Activated CD8-positive, alpha-beta T cell treated with anti-CD3 and anti-CD28 coated beads, Interleukin-2, amount 10 ng/mL, durations not matched to agents 7 days and 5 days (primary cell): ENCODE measurements around the gene KCNIP3. TPM values are rescaled to one million over a fixed set of nuclear protein-coding genes. Genes with fewer than 3 reads are reported as not detected.
A peak's percentile ranks its signal among the peaks of the same experiment; 100 is the strongest.
"Not testable (repeated sequence)": the region's sequence is repeated elsewhere in the genome, so short reads cannot be mapped to it uniquely, and the experiment has no call there.

Experiments used
- ATAC-seq: fragments of 150-1000 bp; cut with Tn5 transposase; one replicate; pipeline ENCODE4 v1.10.0; 2021; ENCODE audit warnings: moderate library complexity
- CTCF ChIA-PET: fragments of 350-600 bp; sonication (Branson Sonifier 250); formaldehyde crosslinking; loops from one replicate; lab custom pipeline; 2021; ENCODE audit warnings: antibody characterized with exemption; lab: Charles Lee
- POLR2A ChIA-PET: fragments of 350-600 bp; sonication (Branson Sonifier 250); formaldehyde crosslinking; loops from one replicate; lab custom pipeline; 2021; ENCODE audit warnings: antibody characterized with exemption; lab: Charles Lee
- DNase-seq: peaks from one replicate; pipeline ENCODE4 v3.0.0-alpha.2; 2020
- H3K27ac Mint-ChIP-seq: one replicate; pipeline ENCODE4 v1.8.0; 2021; ENCODE audit warnings: mild to moderate bottlenecking, mixed read lengths
- H3K27me3 Mint-ChIP-seq: one replicate; pipeline ENCODE4 v1.8.0; 2021; ENCODE audit warnings: low read depth, mixed read lengths
- H3K36me3 Mint-ChIP-seq: one replicate; pipeline ENCODE4 v1.8.0; 2021; ENCODE audit warnings: low read depth, mixed read lengths
- H3K4me1 Mint-ChIP-seq: one replicate; pipeline ENCODE4 v1.8.0; 2021; ENCODE audit warnings: low read depth, mixed read lengths
- H3K4me3 Mint-ChIP-seq: one replicate; pipeline ENCODE4 v1.8.0; 2021; ENCODE audit warnings: mild to moderate bottlenecking, mixed read lengths
- H3K9me3 Mint-ChIP-seq: one replicate; pipeline ENCODE4 v1.8.0; 2022; ENCODE audit warnings: mixed read lengths; ENCODE audit not compliant: insufficient read depth
- total RNA-seq, 2 experiments: library from RNA; stranded (reverse); gene quantifications; one replicate each; pipeline ENCODE4 v1.2.3, GENCODE V29; 2021

The KCNIP3 gene
- total RNA-seq, 2 experiments from 2014 or later = not detected

DNA sequence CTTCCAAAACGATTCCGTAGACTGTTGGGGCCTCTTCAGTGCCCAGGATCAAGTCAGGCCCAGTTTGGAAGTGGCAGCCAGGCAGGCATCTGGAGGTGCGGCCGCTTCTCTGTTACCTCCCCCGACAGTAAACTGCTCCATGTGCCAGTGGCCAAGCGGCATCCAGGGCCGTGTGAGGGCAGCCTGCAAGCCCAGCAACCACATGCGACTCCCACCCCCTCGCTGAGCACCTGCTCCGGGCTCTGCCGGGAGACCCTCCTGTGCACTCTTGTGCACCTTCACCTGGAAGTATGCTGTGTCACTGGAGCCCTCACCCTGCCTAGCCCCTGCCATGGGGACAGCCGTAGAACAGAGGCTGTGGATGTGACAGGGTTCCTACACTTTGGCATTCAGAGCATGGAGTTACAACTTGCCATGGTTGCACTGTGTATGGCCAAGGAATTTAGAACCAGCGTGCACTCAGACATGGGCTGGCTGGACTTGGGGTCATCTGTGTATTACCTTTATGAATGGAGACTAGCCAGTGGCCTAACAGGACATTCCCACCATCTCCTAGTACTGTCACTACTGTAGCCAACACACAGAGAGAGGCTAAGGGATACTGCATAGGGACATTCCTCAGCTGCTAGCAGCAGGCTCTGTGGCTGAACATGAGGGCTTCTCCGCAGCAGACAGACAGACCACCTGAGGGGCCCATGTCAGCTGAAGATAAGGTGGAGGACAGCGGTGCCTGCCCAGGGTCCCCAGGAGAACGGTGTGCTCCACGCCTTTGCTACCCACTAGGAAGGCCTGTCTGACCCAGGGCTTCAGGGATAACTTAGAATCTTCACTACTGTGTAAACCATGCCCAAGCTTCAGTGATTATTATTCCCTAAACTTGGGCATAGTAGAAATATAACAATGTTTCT is 80.3 kb downstream of the KCNIP3 start:
- POLR2A ChIA-PET = no interaction called here
- H3K4me3 Mint-ChIP-seq = no peak overlapping the region
- peaks cover 1% of the 10 kb centered on the region for H3K27me3 Mint-ChIP-seq
- no peak for DNase-seq
- H3K9me3 Mint-ChIP-seq = no peaks in the 10 kb centered on the region
- no peak overlapping the region for H3K27ac Mint-ChIP-seq
- CTCF ChIA-PET = no interaction called here
- no peaks in the 10 kb centered on the region for H3K36me3 Mint-ChIP-seq
- no peak for ATAC-seq
- H3K4me1 Mint-ChIP-seq = peaks cover 7% of the 10 kb centered on the region

GRCh38 chr2:95378281-95378680 is 81.1 kb downstream of the KCNIP3 start:
- H3K4me1 Mint-ChIP-seq, ATAC-seq, H3K27ac Mint-ChIP-seq, H3K9me3 Mint-ChIP-seq, DNase-seq, H3K27me3 Mint-ChIP-seq, CTCF ChIA-PET, H3K36me3 Mint-ChIP-seq, H3K4me3 Mint-ChIP-seq: not testable (repeated sequence)
- POLR2A ChIA-PET = interaction anchor here (0.6 kb wide), 1 partner anchor 457 kb away, joined by 3 read pairs; no protein-coding TSS in a partner anchor

DNA sequence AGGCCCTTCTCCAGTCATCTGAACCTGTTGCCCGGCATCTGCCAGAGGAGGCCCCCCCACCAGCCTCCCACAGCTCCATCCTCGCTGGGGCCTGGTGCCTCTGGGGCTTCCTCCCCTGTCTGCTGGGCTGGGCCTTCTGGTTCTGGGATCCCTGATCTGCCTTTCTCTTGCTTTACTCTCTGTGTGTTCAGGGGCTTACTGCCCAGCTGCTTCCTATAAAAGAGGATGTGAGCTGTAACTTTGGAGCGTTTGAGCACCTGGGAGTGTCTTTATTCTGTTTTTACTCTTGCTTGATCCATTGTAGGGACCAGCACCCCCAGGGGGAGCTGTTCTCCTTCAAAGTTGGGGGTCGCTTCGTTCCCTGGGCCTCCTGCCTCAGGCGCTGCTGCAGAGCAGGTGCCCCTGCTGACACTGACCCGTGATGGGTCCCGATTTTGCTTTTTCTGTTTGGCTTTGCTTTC is 82.3 kb downstream of the KCNIP3 start:
- DNase-seq (no peak), ATAC-seq (peak; percentile 38)
- Mint-ChIP-seq H3K4me3 (no peak overlapping the region), H3K27me3 (no peaks in the 10 kb centered on the region), H3K9me3 (no peaks in the 10 kb centered on the region), H3K27ac (no peak overlapping the region), H3K36me3 (no peaks in the 10 kb centered on the region), H3K4me1 (peaks cover 7% of the 10 kb centered on the region)
- ChIA-PET POLR2A (no interaction called here), CTCF (interaction anchor here (1.6 to 1.8 kb wide), 2 partner anchors 10 to 24 kb away, joined by 3 to 11 read pairs; partner anchors contain the start of gene FAHD2A)

DNA sequence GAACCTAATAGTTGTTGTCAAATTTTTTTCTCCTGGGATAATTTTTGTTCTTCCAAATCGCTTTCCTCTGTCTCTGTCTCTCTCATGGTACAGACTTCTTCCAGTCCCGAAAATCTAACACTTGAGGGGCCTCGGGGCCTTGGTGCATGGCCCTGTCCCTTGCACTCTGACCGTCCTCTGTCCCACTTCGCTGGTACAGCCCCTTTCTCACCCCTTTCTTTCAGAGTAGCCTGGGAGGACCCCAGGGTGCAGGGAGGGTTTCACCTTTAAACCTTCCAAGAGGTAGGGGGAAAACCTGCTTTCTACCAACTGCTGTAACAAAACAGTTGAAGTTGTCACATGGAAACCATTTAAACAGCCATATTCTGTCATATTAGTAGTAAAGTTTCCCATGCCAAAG is 83.1 kb downstream of the KCNIP3 start:
- CTCF ChIA-PET = interaction anchor here (1.6 to 1.8 kb wide), 2 partner anchors 9 to 23 kb away, joined by 3 to 11 read pairs; partner anchors contain the start of gene FAHD2A
- Mint-ChIP-seq H3K4me3 (no peak overlapping the region), H3K27ac (no peak overlapping the region), H3K9me3 (no peaks in the 10 kb centered on the region), H3K4me1 (peaks cover under 1% of the 10 kb centered on the region), H3K36me3 (no peaks in the 10 kb centered on the region), H3K27me3 (no peaks in the 10 kb centered on the region)
- DNase-seq (no peak), ATAC-seq (no peak)
- POLR2A ChIA-PET = no interaction called here

DNA sequence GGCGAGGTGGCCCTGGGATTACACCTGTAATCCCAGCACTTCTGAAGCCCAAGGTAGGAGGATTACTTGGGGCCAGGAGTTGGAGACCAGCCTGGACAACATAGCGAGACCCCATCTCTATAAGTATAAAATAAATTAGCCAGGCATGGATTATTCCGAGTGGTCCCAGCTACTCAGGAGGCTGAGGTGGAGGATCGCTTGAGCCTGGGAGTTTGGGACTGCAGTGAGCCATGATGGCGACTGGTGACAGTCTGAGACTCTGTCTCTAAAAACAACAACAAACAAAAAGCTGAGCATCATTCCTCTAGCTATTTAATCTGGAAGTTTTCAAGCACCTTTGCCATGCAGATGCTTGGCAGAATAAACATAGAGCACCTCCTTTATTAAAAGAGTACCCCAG is 83.6 kb downstream of the KCNIP3 start:
- no peaks in the 10 kb centered on the region for H3K36me3 Mint-ChIP-seq
- no peaks in the 10 kb centered on the region for H3K27me3 Mint-ChIP-seq
- no peaks in the 10 kb centered on the region for H3K4me1 Mint-ChIP-seq
- H3K4me3 Mint-ChIP-seq = no peak overlapping the region
- H3K9me3 Mint-ChIP-seq = no peaks in the 10 kb centered on the region
- ChIA-PET POLR2A (no interaction called here), CTCF (no interaction called here)
- ATAC-seq (no peak), DNase-seq (no peak)
- no peak overlapping the region for H3K27ac Mint-ChIP-seq

- Mint-ChIP-seq H3K4me1 (no peaks in the 10 kb centered on the region), H3K4me3 (no peak overlapping the region), H3K9me3 (no peaks in the 10 kb centered on the region), H3K36me3 (no peaks in the 10 kb centered on the region), H3K27ac (no peak overlapping the region), H3K27me3 (no peaks in the 10 kb centered on the region)
- POLR2A ChIA-PET = no interaction called here
- CTCF ChIA-PET = no interaction called here
- ATAC-seq (no peak), DNase-seq (no peak)
These were observed 84.4 kb downstream of the KCNIP3 start for GRCh38 chr2:95381212-95382191.

DNA sequence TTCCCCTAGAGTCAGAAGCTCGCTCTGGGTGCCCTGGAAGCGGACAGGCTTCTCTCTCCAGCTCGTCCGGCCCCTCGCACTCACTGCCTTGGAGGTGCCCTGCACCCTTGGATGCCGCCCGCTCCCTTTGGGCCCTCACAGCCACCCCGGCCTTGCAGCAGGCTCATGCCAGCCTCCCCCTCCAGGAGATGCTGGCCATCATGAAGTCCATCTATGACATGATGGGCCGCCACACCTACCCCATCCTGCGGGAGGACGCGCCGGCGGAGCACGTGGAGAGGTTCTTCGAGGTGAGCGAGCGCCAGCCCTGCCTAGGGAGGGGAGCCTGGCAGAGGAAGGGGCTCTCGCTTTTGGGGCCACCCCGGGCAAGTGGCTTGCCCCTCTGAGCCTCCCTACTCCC is 85.0 kb downstream of the KCNIP3 start:
- H3K4me3 Mint-ChIP-seq = no peak overlapping the region
- no peaks in the 10 kb centered on the region for H3K4me1 Mint-ChIP-seq
- H3K36me3 Mint-ChIP-seq = no peaks in the 10 kb centered on the region
- no peaks in the 10 kb centered on the region for H3K9me3 Mint-ChIP-seq
- DNase-seq (no peak), ATAC-seq (no peak)
- no peaks in the 10 kb centered on the region for H3K27me3 Mint-ChIP-seq
- ChIA-PET POLR2A (no interaction called here), CTCF (no interaction called here)
- no peak overlapping the region for H3K27ac Mint-ChIP-seq

DNA sequence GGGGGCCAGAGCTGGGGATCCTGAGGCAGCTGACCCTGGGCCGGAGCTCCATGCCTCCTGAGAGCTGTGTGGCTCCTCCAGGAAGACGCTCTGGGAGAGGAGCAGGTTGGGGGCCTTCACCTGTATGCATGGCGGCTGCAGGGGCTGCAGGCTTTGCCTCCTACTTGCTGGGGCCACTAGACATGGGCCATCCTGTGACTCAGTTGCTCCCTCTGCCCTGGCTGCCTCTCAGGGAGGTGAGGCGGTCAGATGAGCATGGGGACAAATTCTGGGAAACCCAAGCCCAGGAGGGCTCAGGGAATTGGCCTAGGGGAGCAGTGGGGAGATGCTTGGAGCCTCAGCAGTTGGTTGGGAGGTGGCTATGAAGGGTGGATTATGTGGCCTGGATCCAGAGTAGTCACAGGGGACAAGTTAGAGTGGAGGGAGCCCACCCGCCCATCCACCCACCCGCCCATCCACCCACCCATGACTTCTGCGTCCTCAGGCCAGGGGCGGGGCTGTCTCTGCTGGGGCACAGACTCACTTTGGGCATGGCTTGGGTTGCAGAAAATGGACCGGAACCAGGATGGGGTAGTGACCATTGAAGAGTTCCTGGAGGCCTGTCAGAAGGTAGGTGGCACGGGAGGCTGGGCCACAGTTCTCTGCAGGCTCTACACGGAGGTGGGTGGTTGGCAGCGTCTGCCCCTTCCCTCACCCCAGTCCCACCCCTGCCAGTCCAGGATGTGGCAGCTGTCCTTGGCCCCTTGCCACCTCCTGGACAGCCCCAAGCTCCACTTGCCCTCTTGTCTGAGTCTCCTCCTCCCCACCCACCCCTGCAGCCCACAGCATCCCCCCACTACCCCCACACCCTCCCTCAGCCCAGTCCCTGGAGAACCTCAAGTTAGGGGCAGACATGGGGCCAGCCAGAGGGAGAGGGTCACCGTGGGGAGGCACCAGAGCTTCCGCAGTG is 85.8 kb downstream of the KCNIP3 start:
- no peaks in the 10 kb centered on the region for H3K36me3 Mint-ChIP-seq
- H3K27ac Mint-ChIP-seq = no peak overlapping the region

GRCh38 chr2:95383635-95384027 is 86.5 kb downstream of the KCNIP3 start:
- ChIA-PET POLR2A (no interaction called here), CTCF (no interaction called here)
- no peaks in the 10 kb centered on the region for H3K9me3 Mint-ChIP-seq
- H3K4me1 Mint-ChIP-seq = no peaks in the 10 kb centered on the region
- H3K27ac Mint-ChIP-seq = no peak overlapping the region
- H3K27me3 Mint-ChIP-seq = no peaks in the 10 kb centered on the region
- DNase-seq = no peak
- no peaks in the 10 kb centered on the region for H3K36me3 Mint-ChIP-seq
- no peak for ATAC-seq
- no peak overlapping the region for H3K4me3 Mint-ChIP-seq

More for the DNA sequence above, 85.8 kb downstream of the KCNIP3 start:
- POLR2A ChIA-PET = no interaction called here
- Mint-ChIP-seq H3K9me3 (no peaks in the 10 kb centered on the region), H3K4me1 (no peaks in the 10 kb centered on the region), H3K27me3 (no peaks in the 10 kb centered on the region), H3K4me3 (no peak overlapping the region)
- CTCF ChIA-PET = no interaction called here
- DNase-seq (no peak), ATAC-seq (no peak)

DNA sequence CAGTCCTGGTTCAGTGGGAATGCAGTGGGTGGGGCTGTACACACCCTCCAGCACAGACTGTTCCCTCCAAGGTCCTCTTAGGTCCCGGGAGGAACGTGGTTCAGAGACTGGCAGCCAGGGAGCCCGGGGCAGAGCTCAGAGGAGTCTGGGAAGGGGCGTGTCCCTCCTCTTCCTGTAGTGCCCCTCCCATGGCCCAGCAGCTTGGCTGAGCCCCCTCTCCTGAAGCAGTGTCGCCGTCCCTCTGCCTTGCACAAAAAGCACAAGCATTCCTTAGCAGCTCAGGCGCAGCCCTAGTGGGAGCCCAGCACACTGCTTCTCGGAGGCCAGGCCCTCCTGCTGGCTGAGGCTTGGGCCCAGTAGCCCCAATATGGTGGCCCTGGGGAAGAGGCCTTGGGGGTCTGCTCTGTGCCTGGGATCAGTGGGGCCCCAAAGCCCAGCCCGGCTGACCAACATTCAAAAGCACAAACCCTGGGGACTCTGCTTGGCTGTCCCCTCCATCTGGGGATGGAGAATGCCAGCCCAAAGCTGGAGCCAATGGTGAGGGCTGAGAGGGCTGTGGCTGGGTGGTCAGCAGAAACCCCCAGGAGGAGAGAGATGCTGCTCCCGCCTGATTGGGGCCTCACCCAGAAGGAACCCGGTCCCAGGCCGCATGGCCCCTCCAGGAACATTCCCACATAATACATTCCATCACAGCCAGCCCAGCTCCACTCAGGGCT is 87.9 kb downstream of the KCNIP3 start:
- Mint-ChIP-seq H3K36me3 (no peaks in the 10 kb centered on the region), H3K9me3 (no peaks in the 10 kb centered on the region), H3K27me3 (no peaks in the 10 kb centered on the region), H3K27ac (no peak overlapping the region), H3K4me3 (no peak overlapping the region), H3K4me1 (no peaks in the 10 kb centered on the region)
- ChIA-PET POLR2A (interaction anchor here (0.6 kb wide), 1 partner anchor 33 kb away, joined by 3 read pairs; no protein-coding TSS in a partner anchor), CTCF (no interaction called here)
- DNase-seq (no peak), ATAC-seq (no peak)
